ENCODE data around the gene SCP2. TPM values are rescaled to one million over a fixed set of nuclear protein-coding genes. Genes with fewer than 3 reads are reported as not detected.
A peak's percentile ranks its signal among the peaks of the same experiment; 100 is the strongest.

SCP2 gene
- total RNA-seq, 2 donors from 2014 or later, result 69.3 to 99.4 TPM

DNA sequence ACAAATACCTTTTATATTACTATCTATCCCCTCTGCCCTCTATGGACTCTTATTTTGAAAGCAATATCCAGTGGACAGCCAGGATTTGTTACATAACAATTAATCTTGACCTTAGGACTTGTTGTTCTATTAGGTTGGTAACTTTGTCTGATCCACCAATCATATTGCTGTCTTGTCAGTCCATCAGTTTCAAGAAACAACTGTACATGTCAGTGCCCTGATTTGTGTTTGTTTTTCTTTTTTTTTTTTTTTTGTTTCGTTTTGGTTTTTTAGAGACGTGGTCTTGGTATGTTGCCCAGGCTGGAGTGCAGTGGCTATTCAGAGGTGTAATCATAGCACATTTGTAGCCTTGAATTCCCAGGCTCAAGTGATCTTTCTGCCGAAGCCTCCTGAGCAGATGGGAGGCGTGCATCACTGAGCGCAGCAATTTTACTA is 1.5 kb upstream of the SCP2 start:
- no peak for TF ChIP-seq CTCF (conservative IDR thresholded peaks at IDR 0.05)
- Histone ChIP-seq H3K4me3 (ENCODE audit: low read length) (no peak overlapping the region), H3K9ac (ENCODE audit: extremely low read depth, low read length, poor library complexity, severe bottlenecking) (no peak overlapping the region), H3K4me1 (ENCODE audit: control insufficient read depth, insufficient read depth, low read length) (no peaks in the 10 kb centered on the region), H3K27me3 (ENCODE audit: control insufficient read depth, insufficient read depth, low read length, poor library complexity, severe bottlenecking) (peaks cover 74% of the 10 kb centered on the region), H3K27ac (ENCODE audit: low read depth, low read length) (no peak overlapping the region), H3K36me3 (ENCODE audit: control insufficient read depth, insufficient read depth, low read length) (no peaks in the 10 kb centered on the region), H3K9me3 (ENCODE audit: control insufficient read depth, low read length) (no peaks in the 10 kb centered on the region)
- Mint-ChIP-seq H3K27ac (no peak overlapping the region), H3K36me3 (ENCODE audit: low read depth) (no peaks in the 10 kb centered on the region), H3K9me3 (no peaks in the 10 kb centered on the region), H3K4me1 (peaks cover 6% of the 10 kb centered on the region), H3K4me3 (no peak overlapping the region), H3K27me3 (ENCODE audit: insufficient read depth) (peaks cover 71% of the 10 kb centered on the region)
- 84 to 88% methylated on average over 3 to 5 of the region's 5 CpGs for WGBS, 2 experiments (ENCODE audit: insufficient coverage in 1 of 2, insufficient read length in 1 of 2)
- no peak for DNase-seq

GRCh38 chr1:52926864-52927211 is 238 bp upstream of the SCP2 start:
- H3K27me3 Mint-ChIP-seq (ENCODE audit: insufficient read depth), result peaks cover 67% of the 10 kb centered on the region
- Histone ChIP-seq H3K27ac (ENCODE audit: low read depth, low read length) (no peak overlapping the region), H3K4me3 (ENCODE audit: low read length) (peak overlapping the region; percentile 88), H3K9me3 (ENCODE audit: control insufficient read depth, low read length) (no peaks in the 10 kb centered on the region), H3K36me3 (ENCODE audit: control insufficient read depth, insufficient read depth, low read length) (no peaks in the 10 kb centered on the region), H3K9ac (ENCODE audit: extremely low read depth, low read length, poor library complexity, severe bottlenecking) (no peak overlapping the region), H3K4me1 (ENCODE audit: control insufficient read depth, insufficient read depth, low read length) (no peaks in the 10 kb centered on the region), H3K27me3 (ENCODE audit: control insufficient read depth, insufficient read depth, low read length, poor library complexity, severe bottlenecking) (peaks cover 62% of the 10 kb centered on the region)
- no peak for DNase-seq
- peaks cover 6% of the 10 kb centered on the region for H3K4me1 Mint-ChIP-seq
- WGBS, 2 experiments (ENCODE audit: insufficient coverage in 1 of 2, insufficient read length in 1 of 2), result 36 to 42% methylated on average over 5 to 12 of the region's 12 CpGs
- no peak for TF ChIP-seq CTCF (conservative IDR thresholded peaks at IDR 0.05)
- no peak overlapping the region for H3K27ac Mint-ChIP-seq
- H3K9me3 Mint-ChIP-seq, result no peaks in the 10 kb centered on the region
- H3K4me3 Mint-ChIP-seq, result peak overlapping the region; percentile 79
- no peaks in the 10 kb centered on the region for H3K36me3 Mint-ChIP-seq (ENCODE audit: low read depth)

DNA sequence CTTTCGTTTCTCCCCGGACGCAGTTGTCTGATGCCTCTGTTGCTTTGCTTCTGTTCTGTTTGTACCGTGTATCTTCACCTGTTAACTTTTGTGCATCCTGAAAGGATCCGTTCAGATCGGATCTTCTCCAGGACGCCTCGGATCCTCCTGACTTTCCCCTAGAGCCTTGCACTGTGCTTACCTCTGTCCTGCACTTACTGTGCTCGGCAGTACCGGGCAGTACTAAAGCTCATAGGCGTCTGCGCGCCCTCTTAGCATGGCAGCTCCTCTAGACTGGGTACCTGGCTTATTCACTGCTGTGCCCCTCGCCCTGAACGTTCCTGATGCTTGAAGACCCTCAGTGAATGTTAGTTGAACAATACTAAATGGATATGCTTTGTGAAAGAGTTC is 934 bp downstream of the SCP2 start:
- WGBS, 2 experiments (ENCODE audit: insufficient coverage in 1 of 2, insufficient read length in 1 of 2), result 41 to 46% methylated on average over 13 to 15 of the region's 15 CpGs
- no peak for DNase-seq
- H3K27ac Mint-ChIP-seq, result no peak overlapping the region
- H3K27me3 ChIP-seq (ENCODE audit: control insufficient read depth, insufficient read depth, low read length, poor library complexity, severe bottlenecking), result peaks cover 50% of the 10 kb centered on the region
- H3K36me3 Mint-ChIP-seq (ENCODE audit: low read depth), result no peaks in the 10 kb centered on the region
- H3K4me3 Mint-ChIP-seq, result peak overlapping the region; percentile 79
- H3K4me1 ChIP-seq (ENCODE audit: control insufficient read depth, insufficient read depth, low read length), result no peaks in the 10 kb centered on the region
- peak overlapping the region; percentile 88 for H3K4me3 ChIP-seq (ENCODE audit: low read length)
- no peaks in the 10 kb centered on the region for H3K9me3 ChIP-seq (ENCODE audit: control insufficient read depth, low read length)
- peaks cover 6% of the 10 kb centered on the region for H3K4me1 Mint-ChIP-seq
- H3K27me3 Mint-ChIP-seq (ENCODE audit: insufficient read depth), result peaks cover 60% of the 10 kb centered on the region
- TF ChIP-seq CTCF (conservative IDR thresholded peaks at IDR 0.05), result no peak
- H3K27ac ChIP-seq (ENCODE audit: low read depth, low read length), result no peak overlapping the region
- H3K9ac ChIP-seq (ENCODE audit: extremely low read depth, low read length, poor library complexity, severe bottlenecking), result peak overlapping the region; percentile 34
- H3K36me3 ChIP-seq (ENCODE audit: control insufficient read depth, insufficient read depth, low read length), result no peaks in the 10 kb centered on the region
- no peaks in the 10 kb centered on the region for H3K9me3 Mint-ChIP-seq

Data from endodermal cell (in vitro differentiated cells).